GM18870 (cell line): ENCODE measurements around the gene FLRT2.

ENCODE experiments used
- ATAC-seq: cut with Tn5 transposase; IDR thresholded peaks from one replicate; pipeline ENCODE4 v1.9.1; 2021; ENCODE audit warnings: moderate library complexity; ENCODE audit not compliant: unreplicated experiment

Gene FLRT2

GRCh38 chr14:85562630-85563029 lies 32.7 kb downstream of the FLRT2 start:
- no peak for ATAC-seq

GRCh38 chr14:85564841-85565527 lies 35.0 kb downstream of the FLRT2 start:
- ATAC-seq: no peak

GRCh38 chr14:85565862-85566296 lies 35.9 kb downstream of the FLRT2 start:
- no peak for ATAC-seq

- ATAC-seq: no peak
Observed at GRCh38 chr14:85566603-85567002, 36.7 kb downstream of the FLRT2 start.

GRCh38 chr14:85572011-85572410 lies 42.1 kb downstream of the FLRT2 start:
- ATAC-seq: no peak

DNA sequence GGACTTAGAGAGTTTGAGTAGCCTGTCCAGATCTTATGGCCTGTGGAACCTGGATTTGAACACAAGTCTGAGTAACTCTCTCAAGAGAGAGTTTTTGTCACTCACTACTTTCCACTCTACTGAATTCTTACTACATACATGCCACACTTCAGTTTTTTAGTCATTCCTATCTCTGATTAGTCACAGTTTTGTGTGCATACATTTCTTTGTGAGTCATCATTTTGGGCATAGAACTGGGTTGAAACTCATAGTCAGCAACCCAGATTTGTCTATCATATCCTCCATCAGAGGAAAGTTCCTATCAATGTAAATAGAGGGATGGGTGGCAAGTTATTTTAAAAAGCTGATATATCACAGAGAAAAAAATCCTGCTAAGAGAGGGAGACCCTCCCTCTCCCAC lies 42.9 kb downstream of the FLRT2 start:
- no peak for ATAC-seq

DNA sequence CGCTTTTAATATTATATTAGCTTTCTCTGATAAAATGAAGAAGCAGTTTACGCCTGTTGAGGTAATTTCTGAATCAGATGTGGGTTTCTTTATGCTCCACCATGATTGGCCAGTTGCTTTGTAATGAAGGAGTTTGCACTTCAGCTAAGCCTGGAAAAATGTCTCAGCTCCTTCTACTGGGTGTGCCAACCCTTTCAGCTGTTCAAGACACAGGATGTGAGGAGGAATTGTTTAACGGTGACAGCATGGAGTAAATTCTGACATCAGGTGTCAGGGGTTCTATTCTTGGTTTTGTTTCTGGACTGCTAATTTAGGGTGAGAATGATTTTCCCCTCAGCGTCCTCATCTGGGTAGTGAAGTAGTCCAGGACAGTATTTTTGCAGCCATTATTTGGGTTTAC lies 43.5 kb downstream of the FLRT2 start:
- ATAC-seq: no peak

DNA sequence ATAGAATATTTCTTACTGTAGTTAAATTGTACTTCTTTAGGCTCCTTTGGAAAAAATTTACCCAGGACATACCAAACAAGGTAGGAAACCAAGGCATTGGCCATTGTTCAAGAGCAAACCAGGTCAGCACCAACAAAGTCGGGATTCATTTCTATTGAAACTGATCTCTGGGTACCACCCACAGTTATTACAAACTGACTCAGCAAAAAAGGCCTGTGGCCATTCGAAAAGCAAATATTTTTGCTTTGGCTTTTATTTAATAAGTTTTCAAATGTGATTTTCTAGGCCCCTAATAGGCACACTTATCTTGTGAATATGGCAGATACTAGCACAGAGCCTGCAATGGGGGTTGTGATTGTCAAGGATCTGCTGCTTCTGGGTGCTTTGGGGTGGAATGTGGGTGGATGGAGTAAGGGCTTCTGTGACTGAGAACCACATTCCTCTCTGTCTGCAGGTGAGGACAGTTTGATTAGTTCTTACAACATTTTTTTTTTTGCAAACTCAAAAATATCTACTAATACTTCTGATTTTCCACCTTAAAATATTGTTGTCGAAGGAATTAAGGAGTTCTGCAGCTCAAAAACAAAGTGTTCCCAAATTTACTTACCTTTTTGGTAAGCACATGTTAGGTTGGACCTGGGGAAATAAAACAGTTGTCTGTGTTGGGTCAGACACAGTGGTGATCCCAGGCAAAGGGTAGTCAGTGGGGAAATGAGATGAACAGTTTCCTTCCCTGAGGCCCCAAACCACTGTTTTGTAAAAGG lies 45.1 kb downstream of the FLRT2 start:
- ATAC-seq: no peak

GRCh38 chr14:85575617-85575898 lies 45.6 kb downstream of the FLRT2 start:
- no peak for ATAC-seq

DNA sequence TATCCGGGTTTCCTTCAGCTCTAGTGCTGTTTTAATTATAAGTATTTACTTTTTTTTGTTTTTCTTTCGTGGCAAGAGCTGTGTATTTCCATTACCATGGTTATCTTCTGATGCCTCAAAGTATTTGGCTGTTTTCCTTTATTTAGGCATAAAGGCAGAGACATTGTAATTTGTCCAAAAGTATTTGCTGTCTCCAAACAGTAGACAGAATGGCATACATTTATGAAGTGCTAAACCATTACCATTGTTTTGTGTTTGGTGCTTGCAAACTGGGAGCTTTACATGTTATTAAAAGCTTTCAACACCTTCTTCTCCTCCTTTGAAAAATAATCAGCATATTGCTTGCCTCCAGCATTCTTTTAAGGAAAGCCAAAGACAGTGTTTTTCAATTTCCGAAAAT lies 46.3 kb downstream of the FLRT2 start:
- no peak for ATAC-seq

- no peak for ATAC-seq
Observed at GRCh38 chr14:85576848-85577542, 47.1 kb downstream of the FLRT2 start.

DNA sequence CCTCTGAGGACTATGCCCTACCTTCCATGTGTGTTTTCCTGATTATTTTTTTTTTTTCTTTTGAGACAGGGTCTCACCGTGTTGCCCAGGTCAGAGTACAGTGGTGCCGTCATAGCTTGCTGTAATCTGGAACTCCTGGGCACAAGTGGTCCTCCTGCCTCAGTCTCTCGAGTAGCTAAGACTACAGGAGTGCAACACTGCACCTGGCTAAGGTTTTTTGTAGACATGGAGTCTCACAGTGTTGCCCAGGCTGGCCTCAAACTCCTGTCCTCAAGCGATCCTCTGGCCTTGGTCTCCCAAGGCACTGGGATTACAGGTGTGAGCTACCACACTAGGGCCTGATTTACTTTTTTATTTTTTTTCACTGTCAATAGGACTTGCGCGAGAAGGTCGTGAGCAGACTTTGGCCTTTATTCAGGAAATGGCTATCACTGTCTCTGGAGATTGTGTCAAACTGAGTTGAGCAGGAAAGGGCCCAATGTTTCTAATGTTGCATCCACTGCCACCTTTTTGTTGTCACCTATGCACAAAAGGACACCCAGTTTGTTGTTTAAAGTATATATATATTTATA lies 47.7 kb downstream of the FLRT2 start:
- ATAC-seq: no peak

DNA sequence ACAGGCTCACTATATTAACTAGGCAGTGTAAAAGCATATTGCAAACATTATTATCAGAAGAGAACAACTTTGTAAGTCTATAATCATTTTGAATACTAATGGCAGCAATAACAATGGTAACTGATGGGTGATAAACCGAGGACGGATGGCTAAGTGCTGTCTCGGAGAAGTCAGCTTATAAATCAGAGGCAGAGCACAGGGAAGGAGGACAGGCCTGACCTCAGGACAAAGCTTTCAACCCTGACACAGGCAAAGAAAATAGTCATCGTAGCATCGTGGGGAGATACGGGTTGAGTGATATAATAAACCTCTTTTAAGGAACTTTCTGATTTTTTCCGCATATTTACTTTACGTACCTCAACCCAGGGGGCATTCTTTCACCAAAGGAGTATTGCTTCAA lies 48.4 kb downstream of the FLRT2 start:
- no peak for ATAC-seq

DNA sequence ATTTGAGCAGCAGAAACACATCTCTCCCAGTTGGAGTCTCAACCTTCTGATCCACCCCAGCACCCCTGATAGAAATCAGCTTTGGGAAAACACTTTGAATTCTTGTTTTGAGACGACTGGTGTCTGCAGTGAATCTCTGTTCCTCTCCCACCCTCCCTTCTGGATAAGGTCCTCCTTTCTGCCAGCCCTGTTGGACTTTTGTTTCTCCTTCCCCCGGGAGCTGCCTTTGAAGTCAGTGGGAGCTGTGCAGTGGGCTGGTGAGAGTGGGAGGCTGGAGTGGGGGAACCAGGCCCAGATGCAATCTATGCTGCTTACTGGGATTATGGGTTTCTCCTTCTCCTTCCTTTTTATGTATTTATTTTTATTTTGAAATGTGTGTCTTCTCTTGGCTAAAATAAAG lies 49.0 kb downstream of the FLRT2 start:
- no peak for ATAC-seq

GRCh38 chr14:85579942-85580341 lies 50.0 kb downstream of the FLRT2 start:
- ATAC-seq: no peak

DNA sequence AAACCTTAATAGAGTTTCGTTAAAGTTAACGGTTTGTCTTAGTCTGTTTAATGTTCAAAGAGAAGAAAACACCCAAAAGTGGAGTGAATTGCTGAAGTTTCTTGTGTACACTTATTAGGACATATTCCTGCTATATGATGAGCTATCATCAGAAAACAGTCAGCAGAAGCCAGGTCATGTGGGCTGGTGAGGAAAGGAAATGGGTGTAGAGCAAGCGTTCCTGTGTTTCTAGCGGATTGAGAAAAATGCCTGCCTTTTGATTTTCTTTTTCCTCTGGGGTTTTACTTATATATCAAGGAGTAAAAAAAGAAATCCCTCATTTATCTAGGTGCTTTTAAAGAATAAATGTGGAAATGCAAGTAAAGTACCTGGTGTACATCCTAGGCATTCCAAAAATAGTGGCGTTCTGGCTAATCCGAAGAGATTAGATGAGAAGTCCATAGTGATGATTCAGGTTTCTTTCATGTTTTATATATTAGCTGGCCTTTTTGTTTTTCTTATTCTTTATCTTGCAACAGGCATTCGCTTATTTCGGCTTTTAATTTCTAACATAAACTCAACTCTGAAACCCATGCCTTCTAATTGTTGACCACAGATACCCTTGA lies 50.7 kb downstream of the FLRT2 start:
- no peak for ATAC-seq

GRCh38 chr14:85581691-85582090 lies 51.7 kb downstream of the FLRT2 start:
- no peak for ATAC-seq

DNA sequence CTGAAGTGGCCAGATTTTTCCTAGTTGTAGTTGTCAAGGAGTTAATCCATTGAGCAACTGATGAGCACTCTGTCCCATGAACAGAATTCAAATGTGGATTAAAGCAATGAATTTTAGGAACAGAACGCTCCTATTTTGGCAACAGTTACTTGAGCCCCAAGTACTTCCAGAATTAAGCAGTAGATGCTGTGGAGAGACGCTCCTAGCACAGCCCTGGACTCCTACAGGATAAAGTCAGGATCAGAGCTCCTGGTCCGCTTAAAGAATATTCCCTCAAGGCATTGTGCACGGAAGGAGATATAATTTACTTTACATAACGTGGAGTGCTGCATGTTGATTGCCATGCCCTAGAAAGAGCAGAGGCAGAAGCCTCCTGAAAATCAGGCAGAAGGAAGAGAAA lies 53.4 kb downstream of the FLRT2 start:
- ATAC-seq: no peak

DNA sequence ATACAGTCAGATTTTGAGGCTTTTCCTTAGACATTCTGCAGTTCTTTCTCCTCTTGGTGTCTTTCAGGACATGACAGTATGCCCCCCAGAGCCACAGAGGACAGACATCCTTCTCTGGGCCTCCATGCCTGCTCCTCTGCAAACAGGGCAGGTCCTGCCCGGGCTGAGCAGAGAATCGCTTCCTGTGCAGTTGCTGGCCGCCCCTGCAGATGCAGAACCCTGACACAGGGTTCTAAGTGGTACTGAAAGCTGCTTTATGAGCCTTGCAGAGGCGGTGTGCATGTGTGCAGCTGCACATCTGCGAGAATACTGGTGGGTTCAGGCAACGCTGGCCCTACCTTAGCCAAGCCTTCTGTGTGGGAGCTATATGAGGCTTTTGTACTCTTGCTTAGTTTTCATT lies 54.5 kb downstream of the FLRT2 start:
- ATAC-seq: no peak

GRCh38 chr14:85587151-85587711 lies 57.3 kb downstream of the FLRT2 start:
- ATAC-seq: no peak

- no peak for ATAC-seq
Observed at GRCh38 chr14:85590784-85591183, 60.8 kb downstream of the FLRT2 start.
